ENCODE measurements around the gene ADM2. TPM values are rescaled to one million over a fixed set of nuclear protein-coding genes. Genes with fewer than 3 reads are reported as not detected.

ADM2 gene
- total RNA-seq, 1 experiment from 2014 or later: 10.9 TPM

GRCh38 chr22:50475652-50476002, 5.7 kb upstream of the ADM2 start:
- Mint-ChIP-seq H3K36me3 (no peaks in the 10 kb centered on the region), H3K9me3 (no peaks in the 10 kb centered on the region), H3K27me3 (ENCODE audit: low read depth) (peaks cover 37% of the 10 kb centered on the region), H3K27ac (peak overlapping the region; percentile 76; the same call in 1 of the 2 replicates), H3K4me1 (peaks cover 38% of the 10 kb centered on the region), H3K4me3 (peak overlapping the region; percentile 59)
- DNase-seq (ENCODE audit: low spot score) (no peak), ATAC-seq (no peak)
- 0 out of 2 replicates have a peak, but pooled peaks have one; percentile 23 for TF ChIP-seq TP53 (CRISPR knock-in tag; IDR thresholded peaks at IDR 0.05)
- no peak for TF ChIP-seq TCF7 (CRISPR knock-in tag; IDR thresholded peaks at IDR 0.05; ENCODE audit: low read depth)
- CTCF ChIA-PET: no interaction called here
- POLR2A ChIA-PET: no interaction called here

DNA sequence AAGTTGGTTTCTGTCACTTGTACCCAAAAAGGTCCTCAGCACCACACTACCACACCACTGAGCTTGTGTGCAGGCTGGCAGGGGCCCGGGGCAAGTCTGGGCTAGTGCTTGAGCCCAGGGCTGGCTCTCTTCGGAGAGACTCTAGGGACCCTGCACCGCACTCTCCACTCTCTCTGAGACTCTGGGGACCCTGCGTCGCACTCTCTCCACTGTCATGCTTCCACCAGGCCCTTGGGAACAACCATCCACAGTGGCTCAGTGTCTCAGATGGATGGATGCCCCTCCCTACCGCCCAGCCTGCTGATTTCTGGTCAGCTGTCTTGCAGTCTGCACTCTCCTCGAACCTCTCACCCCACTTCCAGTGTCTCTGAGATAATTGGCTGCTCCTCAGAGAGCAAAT, 4.5 kb upstream of the ADM2 start:
- ATAC-seq (no peak), DNase-seq (ENCODE audit: low spot score) (no peak)
- peaks cover 40% of the 10 kb centered on the region for H3K27me3 Mint-ChIP-seq (ENCODE audit: low read depth)
- no peak for TF ChIP-seq ZNF425 (CRISPR knock-in tag; conservative IDR thresholded peaks at IDR 0.05)
- TF ChIP-seq, protein P1, sequence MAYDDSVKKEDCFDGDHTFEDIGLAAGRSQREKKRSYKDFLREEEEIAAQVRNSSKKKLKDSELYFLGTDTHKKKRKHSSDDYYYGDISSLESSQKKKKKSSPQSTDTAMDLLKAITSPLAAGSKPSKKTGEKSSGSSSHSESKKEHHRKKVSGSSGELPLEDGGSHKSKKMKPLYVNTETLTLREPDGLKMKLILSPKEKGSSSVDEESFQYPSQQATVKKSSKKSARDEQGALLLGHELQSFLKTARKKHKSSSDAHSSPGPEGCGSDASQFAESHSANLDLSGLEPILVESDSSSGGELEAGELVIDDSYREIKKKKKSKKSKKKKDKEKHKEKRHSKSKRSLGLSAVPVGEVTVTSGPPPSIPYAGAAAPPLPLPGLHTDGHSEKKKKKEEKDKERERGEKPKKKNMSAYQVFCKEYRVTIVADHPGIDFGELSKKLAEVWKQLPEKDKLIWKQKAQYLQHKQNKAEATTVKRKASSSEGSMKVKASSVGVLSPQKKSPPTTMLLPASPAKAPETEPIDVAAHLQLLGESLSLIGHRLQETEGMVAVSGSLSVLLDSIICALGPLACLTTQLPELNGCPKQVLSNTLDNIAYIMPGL (CRISPR knock-in tag; IDR thresholded peaks at IDR 0.05): no peak
- no peak for TF ChIP-seq ZNF281 (CRISPR knock-in tag; IDR thresholded peaks at IDR 0.05)
- H3K4me3 Mint-ChIP-seq: 0 out of 2 replicates have a peak overlapping the region, but pooled peaks have one; percentile 11
- no peaks in the 10 kb centered on the region for H3K9me3 Mint-ChIP-seq
- ChIA-PET POLR2A (no interaction called here), CTCF (interaction anchor here (1.1 to 1.2 kb wide), 2 partner anchors 31 to 77 kb away, joined by 3 to 4 read pairs; partner anchors contain the start of genes LMF2 and NCAPH2)
- no peaks in the 10 kb centered on the region for H3K36me3 Mint-ChIP-seq
- H3K27ac Mint-ChIP-seq: peak overlapping the region; percentile 5; the same call in 1 of the 2 replicates
- peaks cover 33% of the 10 kb centered on the region for H3K4me1 Mint-ChIP-seq

GRCh38 chr22:50477923-50478322, 3.4 kb upstream of the ADM2 start:
- Mint-ChIP-seq H3K27me3 (ENCODE audit: low read depth) (peaks cover 40% of the 10 kb centered on the region), H3K4me3 (no peak overlapping the region), H3K4me1 (peaks cover 33% of the 10 kb centered on the region), H3K27ac (no peak overlapping the region), H3K9me3 (no peaks in the 10 kb centered on the region), H3K36me3 (no peaks in the 10 kb centered on the region)
- no peak for DNase-seq (ENCODE audit: low spot score)
- POLR2A ChIA-PET: no interaction called here
- ATAC-seq: no peak
- CTCF ChIA-PET: interaction anchor here (0.7 to 0.8 kb wide), 2 partner anchors 25 to 39 kb away, joined by 3 read pairs; no protein-coding TSS in a partner anchor
- TF ChIP-seq FOXP1 (CRISPR knock-in tag; IDR thresholded peaks at IDR 0.05; ENCODE audit: borderline replicate concordance) (no peak), NR3C1 (CRISPR knock-in tag; conservative IDR thresholded peaks at IDR 0.05; ENCODE audit: low read depth) (no peak), IRF2 (CRISPR knock-in tag; IDR thresholded peaks at IDR 0.05; ENCODE audit: borderline replicate concordance, low read depth) (no peak), MXD4 (CRISPR knock-in tag; IDR thresholded peaks at IDR 0.05; ENCODE audit: borderline replicate concordance) (no peak), CDX4 (CRISPR knock-in tag; IDR thresholded peaks at IDR 0.05; ENCODE audit: borderline replicate concordance) (no peak), MYBL2 (CRISPR knock-in tag; IDR thresholded peaks at IDR 0.05) (no peak), CREB1 (CRISPR knock-in tag; IDR thresholded peaks at IDR 0.05) (no peak), ZNF671 (CRISPR knock-in tag; IDR thresholded peaks at IDR 0.05) (no peak)
- TF ChIP-seq, protein P1 (CRISPR knock-in tag; IDR thresholded peaks at IDR 0.05): no peak
- TF ChIP-seq, protein P2, sequence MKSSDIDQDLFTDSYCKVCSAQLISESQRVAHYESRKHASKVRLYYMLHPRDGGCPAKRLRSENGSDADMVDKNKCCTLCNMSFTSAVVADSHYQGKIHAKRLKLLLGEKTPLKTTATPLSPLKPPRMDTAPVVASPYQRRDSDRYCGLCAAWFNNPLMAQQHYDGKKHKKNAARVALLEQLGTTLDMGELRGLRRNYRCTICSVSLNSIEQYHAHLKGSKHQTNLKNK (CRISPR knock-in tag; IDR thresholded peaks at IDR 0.05): no peak
- TF ChIP-seq, protein P3, sequence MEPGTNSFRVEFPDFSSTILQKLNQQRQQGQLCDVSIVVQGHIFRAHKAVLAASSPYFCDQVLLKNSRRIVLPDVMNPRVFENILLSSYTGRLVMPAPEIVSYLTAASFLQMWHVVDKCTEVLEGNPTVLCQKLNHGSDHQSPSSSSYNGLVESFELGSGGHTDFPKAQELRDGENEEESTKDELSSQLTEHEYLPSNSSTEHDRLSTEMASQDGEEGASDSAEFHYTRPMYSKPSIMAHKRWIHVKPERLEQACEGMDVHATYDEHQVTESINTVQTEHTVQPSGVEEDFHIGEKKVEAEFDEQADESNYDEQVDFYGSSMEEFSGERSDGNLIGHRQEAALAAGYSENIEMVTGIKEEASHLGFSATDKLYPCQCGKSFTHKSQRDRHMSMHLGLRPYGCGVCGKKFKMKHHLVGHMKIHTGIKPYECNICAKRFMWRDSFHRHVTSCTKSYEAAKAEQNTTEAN (CRISPR knock-in tag; IDR thresholded peaks at IDR 0.05): no peak
